ENCODE data around the gene NUCB2.

DNA sequence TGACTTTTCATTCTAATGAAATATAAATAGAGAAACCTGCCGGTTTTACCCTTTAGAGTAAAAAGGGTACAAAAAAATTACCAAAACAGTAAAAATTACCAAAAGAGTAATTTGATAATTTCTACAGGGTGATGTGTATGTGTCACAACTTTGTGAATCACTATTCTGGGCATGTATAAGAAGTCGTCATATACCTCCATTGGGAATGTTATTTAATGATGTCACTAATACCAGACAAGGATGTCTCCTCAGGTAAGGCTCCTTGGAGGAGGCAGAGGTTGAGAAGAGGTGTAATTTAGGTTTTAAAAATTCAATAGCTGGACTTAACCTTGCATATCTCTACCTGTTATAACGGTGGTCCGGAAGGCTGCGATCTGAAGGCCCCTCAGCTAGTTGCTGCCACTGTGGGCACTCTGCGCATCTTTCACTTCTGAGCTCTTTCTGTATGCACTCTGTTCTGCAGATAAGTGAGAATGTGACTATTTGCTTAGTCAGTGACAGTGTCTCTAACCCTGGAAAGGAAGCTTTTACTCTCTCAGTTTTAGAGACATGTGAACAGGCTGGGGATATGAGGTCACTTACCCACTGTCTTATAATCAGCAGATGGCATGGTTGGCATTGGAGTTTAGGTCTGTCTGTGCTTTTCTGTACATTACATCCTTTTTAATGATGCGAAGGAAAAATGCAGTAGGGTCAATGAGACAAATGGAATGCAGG, 74.1 kb downstream of the NUCB2 start:
- TF ChIP-seq, protein P1, sequence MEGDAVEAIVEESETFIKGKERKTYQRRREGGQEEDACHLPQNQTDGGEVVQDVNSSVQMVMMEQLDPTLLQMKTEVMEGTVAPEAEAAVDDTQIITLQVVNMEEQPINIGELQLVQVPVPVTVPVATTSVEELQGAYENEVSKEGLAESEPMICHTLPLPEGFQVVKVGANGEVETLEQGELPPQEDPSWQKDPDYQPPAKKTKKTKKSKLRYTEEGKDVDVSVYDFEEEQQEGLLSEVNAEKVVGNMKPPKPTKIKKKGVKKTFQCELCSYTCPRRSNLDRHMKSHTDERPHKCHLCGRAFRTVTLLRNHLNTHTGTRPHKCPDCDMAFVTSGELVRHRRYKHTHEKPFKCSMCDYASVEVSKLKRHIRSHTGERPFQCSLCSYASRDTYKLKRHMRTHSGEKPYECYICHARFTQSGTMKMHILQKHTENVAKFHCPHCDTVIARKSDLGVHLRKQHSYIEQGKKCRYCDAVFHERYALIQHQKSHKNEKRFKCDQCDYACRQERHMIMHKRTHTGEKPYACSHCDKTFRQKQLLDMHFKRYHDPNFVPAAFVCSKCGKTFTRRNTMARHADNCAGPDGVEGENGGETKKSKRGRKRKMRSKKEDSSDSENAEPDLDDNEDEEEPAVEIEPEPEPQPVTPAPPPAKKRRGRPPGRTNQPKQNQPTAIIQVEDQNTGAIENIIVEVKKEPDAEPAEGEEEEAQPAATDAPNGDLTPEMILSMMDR (conservative IDR thresholded peaks at IDR 0.05; ENCODE audit: low read depth, low read length): no peak
- TF ChIP-seq EZH2 (IDR thresholded peaks at IDR 0.05; ENCODE audit: low read length, unreplicated experiment): no peak
- TF ChIP-seq EZH2phosphoT487 (IDR thresholded peaks at IDR 0.05; ENCODE audit: borderline replicate concordance, low read length): no peak

Data from PC-3 (cell line).